HS-27A (cell line): ENCODE data around the gene RTN4RL2.

ENCODE experiments used
- DNase-seq: peaks from one replicate; pipeline ENCODE4 v3.0.0-alpha.2; 2012; ENCODE audit warnings: low read depth, missing footprints

Gene RTN4RL2

GRCh38 chr11:57500515-57500914 is 40.2 kb downstream of the RTN4RL2 start:
- no peak for DNase-seq

- no peak for DNase-seq
These were observed 40.6 kb downstream of the RTN4RL2 start for GRCh38 chr11:57500926-57501325.

GRCh38 chr11:57501953-57502352 is 41.6 kb downstream of the RTN4RL2 start:
- DNase-seq, result no peak

- DNase-seq, result no peak
These were observed 42.0 kb downstream of the RTN4RL2 start for GRCh38 chr11:57502376-57502775.

- DNase-seq, result no peak
These were observed 42.5 kb downstream of the RTN4RL2 start for GRCh38 chr11:57502870-57503269.

GRCh38 chr11:57504511-57504910 is 44.2 kb downstream of the RTN4RL2 start:
- no peak for DNase-seq

GRCh38 chr11:57506522-57506921 is 46.2 kb downstream of the RTN4RL2 start:
- DNase-seq, result no peak

GRCh38 chr11:57508341-57509170 is 48.2 kb downstream of the RTN4RL2 start:
- DNase-seq, result no peak

GRCh38 chr11:57511741-57512430 is 51.6 kb downstream of the RTN4RL2 start:
- DNase-seq, result no peak

GRCh38 chr11:57512646-57513451 is 52.5 kb downstream of the RTN4RL2 start:
- DNase-seq, result no peak

- DNase-seq, result no peak
These were observed 53.1 kb downstream of the RTN4RL2 start for GRCh38 chr11:57513452-57513795.

GRCh38 chr11:57513911-57514537 is 53.7 kb downstream of the RTN4RL2 start:
- DNase-seq, result no peak

GRCh38 chr11:57514538-57515331 is 54.4 kb downstream of the RTN4RL2 start:
- DNase-seq, result no peak

- no peak for DNase-seq
These were observed 55.2 kb downstream of the RTN4RL2 start, which contains the start of gene SLC43A1 for GRCh38 chr11:57515332-57516060. SLC43A1 (minus strand) TSS chr11:57515702; CDS start chr11:57514111, 1,591 bp downstream.

GRCh38 chr11:57516061-57516443 is 55.7 kb downstream of the RTN4RL2 start:
- no peak for DNase-seq

GRCh38 chr11:57521116-57521515 is 60.8 kb downstream of the RTN4RL2 start:
- no peak for DNase-seq

GRCh38 chr11:57523419-57523818 is 63.1 kb downstream of the RTN4RL2 start:
- no peak for DNase-seq
